Fibroblast of skin of left quadriceps (primary cell): ENCODE measurements around the gene MRPS6.

ENCODE experiments used
- DNase-seq, 2 experiments: peaks; one replicate each; pipeline ENCODE4 v3.0.0-alpha.2; 2013; ENCODE audit warnings: low read depth in 2 of 2

MRPS6 gene

GRCh38 chr21:34073032-34073748, at the start of gene MRPS6, which contains the start of gene SLC5A3:
Gene MRPS6 (plus strand): TSS chr21:34073578. CDS start chr21:34073701, 123 bp downstream.
Gene SLC5A3 (plus strand): TSS chr21:34073578. CDS start chr21:34095199, 21,621 bp downstream.
- peak; percentile 55 to 58 for DNase-seq

DNA sequence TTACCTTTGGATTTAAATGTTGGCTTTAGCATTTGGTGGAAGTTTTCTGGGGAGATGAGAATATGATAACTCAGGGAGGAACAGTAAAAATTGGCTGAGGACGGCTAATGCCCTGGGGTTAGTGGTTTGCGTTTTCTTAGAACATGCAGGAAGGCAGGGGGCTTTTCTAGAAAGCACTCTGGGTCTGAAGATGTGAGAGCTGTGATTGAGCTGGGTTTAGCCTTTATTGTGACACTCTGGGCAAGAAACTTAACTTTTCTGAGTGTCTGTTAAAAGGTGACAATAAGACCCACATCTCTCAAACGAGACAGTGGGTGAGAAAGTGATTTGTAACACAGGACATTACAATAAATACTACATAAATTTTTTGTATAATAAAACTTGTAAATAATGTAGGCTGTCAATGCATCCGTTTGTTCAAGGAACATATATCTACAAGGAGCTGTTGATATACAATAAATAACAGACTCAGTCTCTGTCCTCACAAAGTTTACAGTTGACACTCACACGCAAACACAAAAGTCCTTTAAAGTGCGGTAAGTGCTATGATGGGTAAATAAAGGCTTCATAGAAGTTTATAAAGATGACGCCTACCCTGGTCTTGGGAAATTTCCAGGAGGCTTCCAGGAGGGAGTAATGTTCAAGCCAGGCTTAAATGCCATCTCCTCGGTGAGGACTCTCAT, 49.5 kb upstream of the MRPS6 start:
- no peak for DNase-seq

GRCh38 chr21:34024374-34024693, 49.0 kb upstream of the MRPS6 start:
- DNase-seq = no peak

DNA sequence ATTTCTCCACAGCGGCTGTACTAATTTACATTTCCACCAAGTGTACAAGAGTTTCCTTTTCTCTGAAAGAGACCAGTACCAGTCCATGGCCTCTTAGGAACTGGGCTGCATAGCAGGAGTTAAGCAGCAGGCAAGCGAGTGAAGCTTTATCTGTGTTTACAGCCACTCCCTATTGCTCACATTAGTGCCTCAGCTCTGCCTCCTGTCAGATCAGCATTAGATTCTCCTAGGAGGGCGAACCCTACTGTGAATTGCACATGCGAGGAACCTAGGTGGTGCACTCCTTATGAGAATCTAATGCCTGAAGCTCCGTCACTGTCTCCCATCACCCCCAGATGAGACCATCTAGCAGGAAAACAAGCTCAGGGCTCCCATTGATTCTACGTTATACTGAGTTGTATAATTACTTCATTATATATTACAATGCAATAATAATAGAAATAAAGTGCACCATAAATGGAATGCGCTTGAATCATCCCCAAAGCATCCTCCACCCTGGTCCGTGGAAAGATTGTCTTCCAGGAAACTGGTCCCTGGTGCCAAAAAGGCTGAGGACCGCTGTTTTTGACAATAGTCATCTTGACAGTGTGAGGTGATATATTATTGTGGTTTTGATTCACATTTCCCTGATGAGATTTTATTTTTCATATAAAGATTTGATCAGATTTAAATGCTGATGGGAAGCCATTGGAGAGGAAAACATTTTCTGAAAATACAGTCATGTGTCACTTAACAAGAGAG, 45.5 kb upstream of the MRPS6 start:
- no peak for DNase-seq

DNA sequence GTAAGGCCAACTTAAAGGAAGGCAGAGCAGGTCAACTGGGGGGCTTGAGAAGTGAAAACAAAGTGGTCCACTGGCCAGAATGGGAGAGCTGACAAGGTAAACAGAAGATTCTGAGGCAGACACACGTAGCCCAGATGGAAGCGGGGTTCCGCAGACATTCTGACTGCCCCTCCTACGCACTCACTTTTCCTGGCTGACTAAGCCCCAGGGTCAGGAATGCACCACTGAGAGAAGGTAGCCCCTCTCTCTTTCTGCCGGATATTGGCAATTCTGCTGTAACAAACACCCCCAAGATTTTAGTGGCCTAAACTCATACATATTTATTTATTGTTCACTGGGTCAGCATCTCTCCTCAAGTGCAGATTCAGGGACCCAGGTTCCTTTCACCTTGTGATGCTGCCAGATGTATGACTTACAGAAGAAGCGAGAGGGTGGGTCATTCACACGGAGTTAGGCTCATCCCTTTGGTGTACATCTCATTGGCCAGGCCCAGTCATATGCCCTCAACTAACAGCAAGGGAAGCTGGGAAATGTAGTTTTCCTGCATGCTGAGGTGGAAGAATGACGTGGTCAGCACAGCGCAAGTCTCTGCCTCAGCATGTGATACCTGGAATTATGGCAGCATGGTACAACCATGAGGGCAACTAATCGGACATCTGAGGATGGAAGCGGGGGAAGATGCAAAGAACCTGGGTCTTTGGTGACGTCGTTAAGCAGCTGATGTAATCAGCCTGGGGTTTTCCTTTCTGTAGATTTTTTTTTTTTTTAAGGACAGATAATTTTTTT, 43.4 kb upstream of the MRPS6 start:
- DNase-seq = peak; percentile 44 to 56

DNA sequence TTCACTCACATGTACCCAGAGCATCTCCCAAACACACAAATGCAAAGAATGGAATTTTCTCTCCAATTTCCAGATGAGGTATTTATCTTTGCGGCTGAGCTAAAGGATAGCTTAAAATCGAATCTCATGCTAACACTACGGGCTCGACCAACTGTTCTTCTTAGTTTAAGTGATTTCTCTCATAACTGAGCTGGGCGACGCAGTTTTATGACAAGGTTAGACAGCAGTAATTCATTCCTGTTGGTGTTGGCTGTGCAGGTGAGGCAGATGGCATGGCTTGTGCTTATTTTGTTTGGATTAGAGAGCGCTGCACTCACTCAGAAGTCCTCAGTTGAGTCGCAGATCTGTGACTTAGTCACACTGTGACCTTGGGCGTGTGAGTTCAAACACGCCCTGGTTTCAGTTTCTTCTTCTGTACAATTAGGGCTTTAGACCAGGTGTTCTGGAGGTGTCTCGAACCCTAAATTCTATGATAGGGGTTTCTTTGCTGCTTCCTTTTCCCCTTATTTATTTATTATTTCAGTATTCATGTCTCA, 41.5 kb upstream of the MRPS6 start:
- no peak for DNase-seq

GRCh38 chr21:34034369-34035014, 38.9 kb upstream of the MRPS6 start:
- no peak for DNase-seq

DNA sequence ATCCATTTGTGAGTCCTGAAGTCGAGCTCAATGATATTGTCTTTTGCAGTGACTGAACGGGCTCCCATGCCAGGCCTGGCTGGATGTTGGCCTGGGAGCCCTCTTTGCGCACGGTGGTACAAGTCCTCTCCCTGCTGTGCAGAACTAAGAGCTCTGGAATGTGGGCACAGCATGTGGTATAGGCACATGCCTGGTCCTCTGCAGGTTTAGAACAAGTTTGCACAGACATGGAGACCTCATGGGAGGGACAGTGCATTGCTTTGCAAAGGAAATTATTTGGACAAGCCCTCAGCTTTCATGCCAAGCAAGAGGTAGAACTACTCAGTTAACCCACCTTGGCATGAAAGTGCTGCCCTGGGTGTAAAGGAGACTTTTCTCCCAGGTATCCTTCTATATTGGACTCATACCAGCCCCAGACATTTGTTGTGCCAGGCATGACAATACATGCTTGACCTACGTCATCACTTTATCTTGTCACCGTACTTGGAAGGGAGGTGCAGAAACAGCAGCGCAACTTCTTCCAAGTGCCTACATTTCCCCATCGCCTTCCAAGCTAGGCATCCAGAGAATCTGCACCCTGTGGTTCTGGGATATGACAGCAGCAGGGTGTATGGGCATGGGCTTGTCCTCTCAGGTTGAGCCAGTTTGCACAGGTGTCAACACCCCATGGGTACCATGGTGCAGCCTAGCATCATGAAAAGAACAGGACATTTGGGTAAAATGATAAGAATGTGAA, 37.6 kb upstream of the MRPS6 start:
- DNase-seq = no peak

DNA sequence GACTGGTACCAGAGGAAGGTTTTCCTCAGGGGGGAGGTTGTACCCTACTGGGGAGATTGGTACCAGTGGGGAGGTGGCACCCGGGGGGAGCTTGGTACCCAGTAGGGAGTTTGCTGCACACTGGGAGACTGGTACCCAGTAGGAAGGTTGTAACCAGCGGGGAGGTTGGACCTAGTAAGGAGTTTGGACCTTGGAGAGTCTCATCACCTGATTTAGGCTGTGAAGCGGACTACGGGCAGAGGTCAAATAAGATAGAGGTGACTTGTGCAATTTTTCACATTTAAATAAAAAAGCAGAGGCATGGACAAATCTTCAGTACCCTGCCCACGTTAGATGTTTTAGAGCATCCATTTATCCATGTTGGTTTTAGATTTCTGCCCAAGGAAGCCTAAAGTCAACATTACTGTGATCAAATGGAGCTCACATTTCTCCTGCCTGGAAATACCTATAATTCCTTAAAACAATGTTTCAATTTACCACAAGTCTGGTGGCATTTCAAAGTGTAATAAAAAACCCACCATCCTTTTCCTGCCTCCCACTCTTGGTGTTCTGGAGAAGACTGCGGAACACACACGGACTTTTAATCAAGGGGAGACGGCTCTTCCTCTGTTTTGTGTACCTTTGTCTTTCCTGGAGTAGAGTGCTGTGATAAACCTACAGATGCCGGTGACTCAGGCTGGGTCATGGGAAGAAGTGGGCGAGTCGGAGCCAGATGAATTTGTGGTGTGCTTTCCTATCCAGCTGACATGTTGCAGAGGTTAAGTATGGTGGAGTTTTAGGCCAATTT, 36.2 kb upstream of the MRPS6 start:
- DNase-seq = no peak

GRCh38 chr21:34039678-34040382, 33.5 kb upstream of the MRPS6 start:
- DNase-seq = no peak

DNA sequence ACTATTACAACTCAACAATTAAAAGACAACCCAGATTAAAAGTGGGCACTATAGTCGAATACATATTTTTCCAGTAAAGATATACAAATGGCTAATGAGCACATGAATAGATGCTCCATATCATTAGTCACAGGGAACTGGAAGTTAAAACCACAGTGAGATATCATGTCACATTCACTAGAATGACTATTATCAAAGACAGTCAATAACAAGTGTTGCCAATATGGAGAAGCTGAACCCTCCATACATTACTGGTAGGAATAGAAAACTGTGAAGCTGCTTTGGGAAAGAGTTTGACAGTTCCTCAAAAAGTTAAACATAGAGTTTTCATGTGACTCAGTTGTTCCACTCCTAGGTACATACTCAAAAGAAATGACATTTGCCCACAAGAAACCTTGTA, 30.6 kb upstream of the MRPS6 start:
- no peak for DNase-seq

GRCh38 chr21:34043333-34043732, 30.0 kb upstream of the MRPS6 start:
- no peak for DNase-seq

DNA sequence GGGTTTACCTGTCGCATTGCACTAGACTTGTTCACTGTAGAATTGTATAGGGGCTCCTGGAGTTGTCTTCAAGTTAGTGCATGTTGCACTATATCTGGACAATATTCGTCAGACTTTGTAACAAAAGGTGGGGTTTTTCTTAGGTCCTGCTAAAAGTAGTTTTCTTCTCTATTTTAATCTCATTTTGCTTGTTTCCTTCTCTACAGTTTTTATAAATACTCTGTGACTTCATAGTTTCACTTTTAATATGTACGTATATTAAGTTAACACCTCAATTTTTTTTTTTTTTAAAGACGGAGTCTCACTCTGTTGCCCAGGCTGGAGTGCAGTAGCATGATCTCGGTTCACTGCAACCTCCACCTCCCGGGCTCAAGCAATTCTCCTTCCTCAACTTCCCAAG, 26.5 kb upstream of the MRPS6 start:
- no peak for DNase-seq

DNA sequence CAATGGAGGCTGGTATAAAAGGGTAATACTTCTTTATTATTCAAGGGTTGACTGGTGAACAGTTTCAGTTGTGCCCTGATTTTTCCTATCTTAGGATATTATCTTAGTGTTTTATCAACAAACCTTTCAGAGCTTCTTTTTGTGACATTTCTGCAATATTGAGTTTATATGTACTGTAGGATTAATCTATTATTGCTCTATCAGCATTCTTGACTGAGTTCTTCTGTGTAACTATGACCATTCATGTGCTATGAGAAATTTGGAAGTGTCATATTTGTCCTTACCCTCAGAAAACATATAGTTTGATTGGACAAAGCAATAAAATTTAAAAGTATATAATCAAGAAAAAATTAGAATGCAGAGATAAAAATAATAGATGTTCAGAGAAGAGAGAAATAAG, 25.5 kb upstream of the MRPS6 start:
- no peak for DNase-seq

DNA sequence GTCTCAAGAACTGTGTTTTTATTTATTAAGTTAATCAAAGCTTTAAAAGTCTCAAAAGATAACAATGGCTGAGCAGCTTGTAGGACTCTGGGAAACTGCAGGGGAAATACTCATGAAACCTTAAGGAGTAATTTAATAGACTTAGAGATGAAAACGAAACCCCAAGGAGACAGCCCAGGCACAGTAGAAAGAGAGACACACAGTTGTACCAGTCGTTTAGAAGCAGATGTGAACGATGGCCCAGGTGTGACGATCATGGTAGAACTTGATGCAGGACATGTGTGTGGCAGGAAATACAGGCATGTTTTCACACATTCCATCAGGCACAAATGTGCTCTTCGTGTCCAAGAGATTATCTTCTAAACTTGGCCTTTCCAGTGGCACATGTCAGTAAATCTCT, 21.2 kb upstream of the MRPS6 start:
- DNase-seq = no peak

GRCh38 chr21:34054259-34054658, 19.1 kb upstream of the MRPS6 start:
- DNase-seq = no peak

- DNase-seq = no peak
Measured at GRCh38 chr21:34055615-34056014, 17.8 kb upstream of the MRPS6 start.

DNA sequence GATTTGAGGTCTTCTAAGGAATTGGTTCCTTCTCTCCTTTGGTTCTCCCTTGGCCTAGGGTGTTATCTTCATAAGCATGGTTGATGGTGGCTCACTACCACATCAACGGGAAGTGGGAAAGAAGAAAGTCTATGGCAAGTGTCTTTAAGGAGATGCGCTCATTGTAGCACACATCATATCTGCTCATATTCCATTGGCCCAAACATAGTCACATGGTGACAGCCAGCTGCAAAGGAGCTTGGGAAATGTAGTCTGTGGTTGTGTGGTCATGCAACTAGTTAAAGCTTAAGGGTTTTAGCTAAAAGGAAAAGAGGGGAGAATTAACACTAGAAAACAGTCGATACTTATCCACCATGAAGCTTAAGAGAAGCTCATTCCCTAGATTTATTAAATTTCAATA, 11.4 kb upstream of the MRPS6 start:
- DNase-seq = no peak

- DNase-seq = no peak
Measured at GRCh38 chr21:34065027-34065426, 8.4 kb upstream of the MRPS6 start.
